ENCODE results near the gene SLIRP.

DNA sequence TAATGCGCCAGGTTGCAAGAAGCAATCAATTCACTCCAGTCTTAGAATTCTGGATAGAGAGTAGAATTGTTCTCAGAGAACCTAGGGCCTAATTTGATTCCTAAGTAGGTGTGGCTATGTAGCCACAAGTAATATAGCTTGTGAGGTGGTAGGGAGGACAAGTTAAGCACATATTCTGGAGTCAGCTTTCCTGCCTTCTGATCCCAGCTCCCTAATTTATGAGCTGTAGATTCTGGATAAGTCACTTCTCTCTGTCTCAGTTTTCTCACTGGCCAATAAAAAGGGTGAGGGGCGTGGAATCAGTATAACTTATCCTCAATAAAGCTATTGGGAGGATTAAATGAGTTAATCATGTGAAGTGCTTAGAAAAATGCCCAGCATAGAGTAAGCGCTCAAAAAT lies 56.1 kb downstream of the SLIRP start:
- TF ChIP-seq, protein P1, sequence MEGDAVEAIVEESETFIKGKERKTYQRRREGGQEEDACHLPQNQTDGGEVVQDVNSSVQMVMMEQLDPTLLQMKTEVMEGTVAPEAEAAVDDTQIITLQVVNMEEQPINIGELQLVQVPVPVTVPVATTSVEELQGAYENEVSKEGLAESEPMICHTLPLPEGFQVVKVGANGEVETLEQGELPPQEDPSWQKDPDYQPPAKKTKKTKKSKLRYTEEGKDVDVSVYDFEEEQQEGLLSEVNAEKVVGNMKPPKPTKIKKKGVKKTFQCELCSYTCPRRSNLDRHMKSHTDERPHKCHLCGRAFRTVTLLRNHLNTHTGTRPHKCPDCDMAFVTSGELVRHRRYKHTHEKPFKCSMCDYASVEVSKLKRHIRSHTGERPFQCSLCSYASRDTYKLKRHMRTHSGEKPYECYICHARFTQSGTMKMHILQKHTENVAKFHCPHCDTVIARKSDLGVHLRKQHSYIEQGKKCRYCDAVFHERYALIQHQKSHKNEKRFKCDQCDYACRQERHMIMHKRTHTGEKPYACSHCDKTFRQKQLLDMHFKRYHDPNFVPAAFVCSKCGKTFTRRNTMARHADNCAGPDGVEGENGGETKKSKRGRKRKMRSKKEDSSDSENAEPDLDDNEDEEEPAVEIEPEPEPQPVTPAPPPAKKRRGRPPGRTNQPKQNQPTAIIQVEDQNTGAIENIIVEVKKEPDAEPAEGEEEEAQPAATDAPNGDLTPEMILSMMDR (IDR thresholded peaks at IDR 0.05; ENCODE audit: insufficient read depth, low read depth, low read length): no peak
- TF ChIP-seq EZH2 (IDR thresholded peaks at IDR 0.05; ENCODE audit: insufficient read depth, low read length): no peak
